ENCODE data around the gene DLG2. TPM values are rescaled to one million over a fixed set of nuclear protein-coding genes. Genes with fewer than 3 reads are reported as not detected.
A peak's percentile ranks its signal among the peaks of the same experiment; 100 is the strongest.

The DLG2 gene
- total RNA-seq, 1 experiment from 2014 or later = 17.5 TPM

DNA sequence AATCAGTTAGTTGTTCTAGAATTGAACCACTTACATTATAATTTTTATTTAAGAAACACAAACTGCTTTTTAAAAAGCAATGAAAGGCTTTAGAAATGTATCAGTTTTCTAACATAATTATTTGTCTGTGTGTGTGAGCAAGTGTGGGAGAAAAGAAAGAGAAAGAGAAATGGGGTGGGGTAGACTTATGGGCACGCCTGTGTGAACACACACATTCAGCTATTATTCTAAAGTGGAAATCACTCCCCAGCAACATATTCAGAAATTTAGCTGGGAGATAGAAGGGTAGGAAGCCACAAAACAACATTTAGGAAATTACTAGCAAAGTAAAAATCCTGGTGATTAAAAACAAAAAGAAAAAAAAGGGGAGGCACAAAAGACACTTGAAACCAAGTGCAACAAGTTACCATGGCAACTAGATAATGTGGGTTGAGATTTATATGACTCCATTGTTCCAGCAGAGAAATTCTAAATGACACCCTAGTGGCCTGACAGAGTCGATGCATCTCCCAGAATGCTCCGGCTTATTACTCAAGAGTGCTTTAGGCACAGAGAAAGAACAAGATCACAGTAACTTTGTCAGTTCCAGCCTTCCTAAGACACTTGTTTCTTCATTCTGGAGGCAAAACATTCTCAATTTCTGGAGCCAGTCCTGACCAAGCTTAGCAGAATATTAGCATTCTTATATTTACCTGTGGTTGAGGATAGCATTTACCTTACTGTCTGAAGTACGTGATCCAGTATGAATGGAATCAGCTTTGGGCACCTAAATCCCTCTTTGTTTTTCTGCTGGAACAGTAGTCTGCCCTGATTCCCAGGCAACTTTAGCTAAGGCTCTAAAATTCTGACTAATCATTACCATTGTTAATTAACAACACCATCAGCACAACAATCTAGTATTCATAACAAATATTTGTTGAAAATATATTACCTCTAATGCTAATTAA, 444.4 kb downstream of the DLG2 start:
- Mint-ChIP-seq H3K4me3 (no peak overlapping the region), H3K27me3 (ENCODE audit: low read depth) (no peaks in the 10 kb centered on the region), H3K27ac (no peak overlapping the region), H3K36me3 (no peaks in the 10 kb centered on the region), H3K9me3 (no peaks in the 10 kb centered on the region), H3K4me1 (peaks cover 5% of the 10 kb centered on the region)
- CTCF ChIA-PET = interaction anchor here (1.1 to 1.3 kb wide), 3 partner anchors 11 to 407 kb away, joined by 3 to 4 read pairs (median 3); no protein-coding TSS in a partner anchor
- POLR2A ChIA-PET = no interaction called here
- ATAC-seq = peak; percentile 97
- peak; percentile 23 for DNase-seq (ENCODE audit: low spot score)
- TF ChIP-seq KAT7 (CRISPR knock-in tag; IDR thresholded peaks at IDR 0.05; ENCODE audit: borderline replicate concordance) = no peak
- no peak for TF ChIP-seq MYBL2 (CRISPR knock-in tag; IDR thresholded peaks at IDR 0.05)
- TF ChIP-seq, protein P1, sequence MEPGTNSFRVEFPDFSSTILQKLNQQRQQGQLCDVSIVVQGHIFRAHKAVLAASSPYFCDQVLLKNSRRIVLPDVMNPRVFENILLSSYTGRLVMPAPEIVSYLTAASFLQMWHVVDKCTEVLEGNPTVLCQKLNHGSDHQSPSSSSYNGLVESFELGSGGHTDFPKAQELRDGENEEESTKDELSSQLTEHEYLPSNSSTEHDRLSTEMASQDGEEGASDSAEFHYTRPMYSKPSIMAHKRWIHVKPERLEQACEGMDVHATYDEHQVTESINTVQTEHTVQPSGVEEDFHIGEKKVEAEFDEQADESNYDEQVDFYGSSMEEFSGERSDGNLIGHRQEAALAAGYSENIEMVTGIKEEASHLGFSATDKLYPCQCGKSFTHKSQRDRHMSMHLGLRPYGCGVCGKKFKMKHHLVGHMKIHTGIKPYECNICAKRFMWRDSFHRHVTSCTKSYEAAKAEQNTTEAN (CRISPR knock-in tag; IDR thresholded peaks at IDR 0.05) = no peak
- TF ChIP-seq, protein P2, sequence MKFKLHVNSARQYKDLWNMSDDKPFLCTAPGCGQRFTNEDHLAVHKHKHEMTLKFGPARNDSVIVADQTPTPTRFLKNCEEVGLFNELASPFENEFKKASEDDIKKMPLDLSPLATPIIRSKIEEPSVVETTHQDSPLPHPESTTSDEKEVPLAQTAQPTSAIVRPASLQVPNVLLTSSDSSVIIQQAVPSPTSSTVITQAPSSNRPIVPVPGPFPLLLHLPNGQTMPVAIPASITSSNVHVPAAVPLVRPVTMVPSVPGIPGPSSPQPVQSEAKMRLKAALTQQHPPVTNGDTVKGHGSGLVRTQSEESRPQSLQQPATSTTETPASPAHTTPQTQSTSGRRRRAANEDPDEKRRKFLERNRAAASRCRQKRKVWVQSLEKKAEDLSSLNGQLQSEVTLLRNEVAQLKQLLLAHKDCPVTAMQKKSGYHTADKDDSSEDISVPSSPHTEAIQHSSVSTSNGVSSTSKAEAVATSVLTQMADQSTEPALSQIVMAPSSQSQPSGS (CRISPR knock-in tag; IDR thresholded peaks at IDR 0.05; ENCODE audit: borderline replicate concordance, low read depth) = no peak
- TF ChIP-seq, protein P3, sequence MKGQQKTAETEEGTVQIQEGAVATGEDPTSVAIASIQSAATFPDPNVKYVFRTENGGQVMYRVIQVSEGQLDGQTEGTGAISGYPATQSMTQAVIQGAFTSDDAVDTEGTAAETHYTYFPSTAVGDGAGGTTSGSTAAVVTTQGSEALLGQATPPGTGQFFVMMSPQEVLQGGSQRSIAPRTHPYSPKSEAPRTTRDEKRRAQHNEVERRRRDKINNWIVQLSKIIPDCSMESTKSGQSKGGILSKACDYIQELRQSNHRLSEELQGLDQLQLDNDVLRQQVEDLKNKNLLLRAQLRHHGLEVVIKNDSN (CRISPR knock-in tag; IDR thresholded peaks at IDR 0.05) = no peak
- TF ChIP-seq, protein P4, sequence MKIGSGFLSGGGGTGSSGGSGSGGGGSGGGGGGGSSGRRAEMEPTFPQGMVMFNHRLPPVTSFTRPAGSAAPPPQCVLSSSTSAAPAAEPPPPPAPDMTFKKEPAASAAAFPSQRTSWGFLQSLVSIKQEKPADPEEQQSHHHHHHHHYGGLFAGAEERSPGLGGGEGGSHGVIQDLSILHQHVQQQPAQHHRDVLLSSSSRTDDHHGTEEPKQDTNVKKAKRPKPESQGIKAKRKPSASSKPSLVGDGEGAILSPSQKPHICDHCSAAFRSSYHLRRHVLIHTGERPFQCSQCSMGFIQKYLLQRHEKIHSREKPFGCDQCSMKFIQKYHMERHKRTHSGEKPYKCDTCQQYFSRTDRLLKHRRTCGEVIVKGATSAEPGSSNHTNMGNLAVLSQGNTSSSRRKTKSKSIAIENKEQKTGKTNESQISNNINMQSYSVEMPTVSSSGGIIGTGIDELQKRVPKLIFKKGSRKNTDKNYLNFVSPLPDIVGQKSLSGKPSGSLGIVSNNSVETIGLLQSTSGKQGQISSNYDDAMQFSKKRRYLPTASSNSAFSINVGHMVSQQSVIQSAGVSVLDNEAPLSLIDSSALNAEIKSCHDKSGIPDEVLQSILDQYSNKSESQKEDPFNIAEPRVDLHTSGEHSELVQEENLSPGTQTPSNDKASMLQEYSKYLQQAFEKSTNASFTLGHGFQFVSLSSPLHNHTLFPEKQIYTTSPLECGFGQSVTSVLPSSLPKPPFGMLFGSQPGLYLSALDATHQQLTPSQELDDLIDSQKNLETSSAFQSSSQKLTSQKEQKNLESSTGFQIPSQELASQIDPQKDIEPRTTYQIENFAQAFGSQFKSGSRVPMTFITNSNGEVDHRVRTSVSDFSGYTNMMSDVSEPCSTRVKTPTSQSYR (CRISPR knock-in tag; IDR thresholded peaks at IDR 0.05) = no peak
- no peak for TF ChIP-seq SMAD3 (CRISPR knock-in tag; IDR thresholded peaks at IDR 0.05; ENCODE audit: borderline replicate concordance)
- no peak for TF ChIP-seq TEAD1 (CRISPR knock-in tag; IDR thresholded peaks at IDR 0.05)
- TF ChIP-seq ESRRA (CRISPR knock-in tag; IDR thresholded peaks at IDR 0.05; ENCODE audit: borderline replicate concordance) = no peak
- TF ChIP-seq TP53 (CRISPR knock-in tag; IDR thresholded peaks at IDR 0.05) = no peak
- no peak for TF ChIP-seq JUN (CRISPR knock-in tag; IDR thresholded peaks at IDR 0.05)
- TF ChIP-seq ZNF317 (CRISPR knock-in tag; IDR thresholded peaks at IDR 0.05; ENCODE audit: borderline replicate concordance, low read depth) = no peak
- no peak for TF ChIP-seq MXD4 (CRISPR knock-in tag; IDR thresholded peaks at IDR 0.05; ENCODE audit: borderline replicate concordance)
- TF ChIP-seq GABPB1 (CRISPR knock-in tag; IDR thresholded peaks at IDR 0.05) = no peak
- no peak for TF ChIP-seq FOXP1 (CRISPR knock-in tag; IDR thresholded peaks at IDR 0.05; ENCODE audit: borderline replicate concordance)
- TF ChIP-seq, protein P5, sequence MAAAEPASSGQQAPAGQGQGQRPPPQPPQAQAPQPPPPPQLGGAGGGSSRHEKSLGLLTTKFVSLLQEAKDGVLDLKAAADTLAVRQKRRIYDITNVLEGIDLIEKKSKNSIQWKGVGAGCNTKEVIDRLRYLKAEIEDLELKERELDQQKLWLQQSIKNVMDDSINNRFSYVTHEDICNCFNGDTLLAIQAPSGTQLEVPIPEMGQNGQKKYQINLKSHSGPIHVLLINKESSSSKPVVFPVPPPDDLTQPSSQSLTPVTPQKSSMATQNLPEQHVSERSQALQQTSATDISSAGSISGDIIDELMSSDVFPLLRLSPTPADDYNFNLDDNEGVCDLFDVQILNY (CRISPR knock-in tag; IDR thresholded peaks at IDR 0.05) = no peak
- no peak for TF ChIP-seq EMX1 (CRISPR knock-in tag; IDR thresholded peaks at IDR 0.05)
- TF ChIP-seq, protein P6, sequence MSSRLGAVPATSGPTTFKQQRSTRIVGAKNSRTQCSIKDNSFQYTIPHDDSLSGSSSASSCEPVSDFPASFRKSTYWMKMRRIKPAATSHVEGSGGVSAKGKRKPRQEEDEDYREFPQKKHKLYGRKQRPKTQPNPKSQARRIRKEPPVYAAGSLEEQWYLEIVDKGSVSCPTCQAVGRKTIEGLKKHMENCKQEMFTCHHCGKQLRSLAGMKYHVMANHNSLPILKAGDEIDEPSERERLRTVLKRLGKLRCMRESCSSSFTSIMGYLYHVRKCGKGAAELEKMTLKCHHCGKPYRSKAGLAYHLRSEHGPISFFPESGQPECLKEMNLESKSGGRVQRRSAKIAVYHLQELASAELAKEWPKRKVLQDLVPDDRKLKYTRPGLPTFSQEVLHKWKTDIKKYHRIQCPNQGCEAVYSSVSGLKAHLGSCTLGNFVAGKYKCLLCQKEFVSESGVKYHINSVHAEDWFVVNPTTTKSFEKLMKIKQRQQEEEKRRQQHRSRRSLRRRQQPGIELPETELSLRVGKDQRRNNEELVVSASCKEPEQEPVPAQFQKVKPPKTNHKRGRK (CRISPR knock-in tag; IDR thresholded peaks at IDR 0.05; ENCODE audit: borderline replicate concordance) = no peak
- TF ChIP-seq ETV6 (CRISPR knock-in tag; IDR thresholded peaks at IDR 0.05) = no peak

Data from WTC11 (cell line).